Anterior cingulate cortex (tissue), 58 donors: ENCODE measurements around the gene ZKSCAN1.
"Not testable (repeated sequence)": the region's sequence is repeated elsewhere in the genome, so short reads cannot be mapped to it uniquely, and the experiment has no call there.

ENCODE experiments used
- DNase-seq, 58 donors: peaks; one replicate each; lab custom pipeline; 2025; lab: John Stamatoyannopoulos, UW

The ZKSCAN1 gene

GRCh38 chr7:100015232-100016214 lies at the start of gene ZKSCAN1:
Gene ZKSCAN1, plus strand, starts transcription at chr7:100015596. Its CDS starts 7,911 bp downstream, at chr7:100023507.
- DNase-seq, result peak; percentile 15 to 92 (median 82)

GRCh38 chr7:99969298-99969697 lies 46.1 kb upstream of the ZKSCAN1 start:
- DNase-seq, result no peak

GRCh38 chr7:99969813-99970212 lies 45.6 kb upstream of the ZKSCAN1 start:
- DNase-seq, result not testable (repeated sequence)

GRCh38 chr7:99971242-99971641 lies 44.2 kb upstream of the ZKSCAN1 start:
- DNase-seq, result no peak

GRCh38 chr7:99973817-99974216 lies 41.6 kb upstream of the ZKSCAN1 start:
- DNase-seq, result not testable (repeated sequence)

- DNase-seq, result no peak
Observed at GRCh38 chr7:99974681-99975080, 40.7 kb upstream of the ZKSCAN1 start.

- peak in 10 of 58 donors; percentile 1 to 45 (median 18) for DNase-seq
Observed at GRCh38 chr7:99975782-99976521, 39.4 kb upstream of the ZKSCAN1 start, which contains the start of gene AZGP1. Gene AZGP1, minus strand, starts transcription at chr7:99976031. Its CDS starts 11 bp downstream, at chr7:99976020.

GRCh38 chr7:99976626-99977025 lies 38.8 kb upstream of the ZKSCAN1 start:
- DNase-seq, result no peak

GRCh38 chr7:99979814-99980225 lies 35.6 kb upstream of the ZKSCAN1 start:
- peak in 47 of 58 donors; percentile 2 to 77 (median 33) for DNase-seq

- not testable (repeated sequence) for DNase-seq
Observed at GRCh38 chr7:99980448-99980872, 34.9 kb upstream of the ZKSCAN1 start.

GRCh38 chr7:99981066-99981465 lies 34.3 kb upstream of the ZKSCAN1 start:
- DNase-seq, result not testable (repeated sequence)

- no peak for DNase-seq
Observed at GRCh38 chr7:99984593-99984992, 30.8 kb upstream of the ZKSCAN1 start.

GRCh38 chr7:99987306-99987705 lies 28.1 kb upstream of the ZKSCAN1 start:
- not testable (repeated sequence) for DNase-seq

GRCh38 chr7:99987846-99988245 lies 27.6 kb upstream of the ZKSCAN1 start:
- DNase-seq, result no peak

- DNase-seq, result peak in 2 of 58 donors; percentile 18 to 56
Observed at GRCh38 chr7:99990460-99990852, 24.9 kb upstream of the ZKSCAN1 start.

GRCh38 chr7:99991543-99991942 lies 23.9 kb upstream of the ZKSCAN1 start:
- not testable (repeated sequence) for DNase-seq

GRCh38 chr7:99992330-99993038 lies 22.9 kb upstream of the ZKSCAN1 start:
- no peak for DNase-seq

GRCh38 chr7:99994819-99995218 lies 20.6 kb upstream of the ZKSCAN1 start:
- DNase-seq, result no peak

GRCh38 chr7:99996755-99997544 lies 18.4 kb upstream of the ZKSCAN1 start:
- no peak for DNase-seq
